ENCODE data around the gene CBLB. TPM values are rescaled to one million over a fixed set of nuclear protein-coding genes. Genes with fewer than 3 reads are reported as not detected.

Gene CBLB
- total and polyA plus RNA-seq, 2 of the 4 experiments (the other 2 are of a cell fraction) = 10.1 to 20.1 TPM

GRCh38 chr3:105767216-105767615, 101.6 kb downstream of the CBLB start:
- dilution Hi-C loops (cut with HindIII; ENCODE audit: low sequenced_read_pairs, unreplicated experiment) (no loop called here), intact Hi-C loops (cut with micrococcal nuclease) (no loop called here), in situ Hi-C loops (cut with MboI; ENCODE audit: low sequenced_read_pairs) (no loop called here)
- DNase-seq (no peak), ATAC-seq (ENCODE audit: low read depth) (no peak)
- Histone ChIP-seq H3K4me2 (ENCODE audit: low read depth, low read length) (no peak overlapping the region), H3K56ac (ENCODE audit: extremely low read depth, insufficient read depth, low read length) (no peak overlapping the region), H3K14ac (replicated peaks; ENCODE audit: low read depth, low read length) (no peak overlapping the region), H3K27ac (ENCODE audit: insufficient read depth, low read length) (no peak overlapping the region), H3K36me3 (ENCODE audit: control insufficient read depth, insufficient read depth, low read length) (peaks cover 3% of the 10 kb centered on the region), H2BK120ac (ENCODE audit: low read depth, low read length) (no peak overlapping the region), H4K20me1 (ENCODE audit: insufficient read depth, low read length) (no peaks in the 10 kb centered on the region), H4K5ac (ENCODE audit: low read depth, low read length) (no peak overlapping the region), H3K23ac (ENCODE audit: low read depth, low read length) (no peak overlapping the region), H2BK20ac (ENCODE audit: low read depth, low read length) (no peak overlapping the region), H2AK5ac (ENCODE audit: low read depth, low read length) (no peak overlapping the region), H2AFZ (replicated peaks; ENCODE audit: low read length, poor library complexity) (no peak overlapping the region), H2BK15ac (ENCODE audit: low read depth, low read length) (no peak overlapping the region), H3K9me1 (ENCODE audit: insufficient read depth, low read length) (no peaks in the 10 kb centered on the region), H2BK5ac (ENCODE audit: low read depth, low read length, poor library complexity, severe bottlenecking) (no peak overlapping the region), H3K4me1 (ENCODE audit: control insufficient read depth, insufficient read depth, low read length) (no peaks in the 10 kb centered on the region), H4K8ac (ENCODE audit: low read depth in 2 of 2, low read length in 2 of 2) (no peak overlapping the region), H3K4ac (ENCODE audit: low read depth, low read length) (no peak overlapping the region), H4K91ac (ENCODE audit: insufficient read depth, low read depth, low read length) (no peak overlapping the region), H3K9ac (ENCODE audit: low read depth, low read length) (no peak overlapping the region), H3K79me1 (ENCODE audit: low read depth in 1 of 2, low read length in 2 of 2) (peaks cover 0 to 9% of the 10 kb centered on the region in 2 experiments; a peak in 2 of 4 replicates), H3K27me3 (ENCODE audit: control insufficient read depth, insufficient read depth, low read length) (no peaks in the 10 kb centered on the region), H2AK9ac (replicated peaks; ENCODE audit: low read depth, low read length, poor library complexity) (no peak overlapping the region), H3K4me3 (ENCODE audit: insufficient read depth, low read depth, low read length) (no peak overlapping the region), H3K9me3 (ENCODE audit: control insufficient read depth, insufficient read depth, low read length) (peaks cover 6% of the 10 kb centered on the region), H3K18ac (ENCODE audit: low read depth, low read length) (no peak overlapping the region)
- BruUV-seq (replicated peaks) = no TSS peak
- no peak for TF ChIP-seq SMC3 (IDR thresholded peaks at IDR 0.05; ENCODE audit: low read depth, low read length)
- TF ChIP-seq BHLHE40 (IDR thresholded peaks at IDR 0.05; ENCODE audit: low read depth, low read length) = no peak
- TF ChIP-seq, protein P1, sequence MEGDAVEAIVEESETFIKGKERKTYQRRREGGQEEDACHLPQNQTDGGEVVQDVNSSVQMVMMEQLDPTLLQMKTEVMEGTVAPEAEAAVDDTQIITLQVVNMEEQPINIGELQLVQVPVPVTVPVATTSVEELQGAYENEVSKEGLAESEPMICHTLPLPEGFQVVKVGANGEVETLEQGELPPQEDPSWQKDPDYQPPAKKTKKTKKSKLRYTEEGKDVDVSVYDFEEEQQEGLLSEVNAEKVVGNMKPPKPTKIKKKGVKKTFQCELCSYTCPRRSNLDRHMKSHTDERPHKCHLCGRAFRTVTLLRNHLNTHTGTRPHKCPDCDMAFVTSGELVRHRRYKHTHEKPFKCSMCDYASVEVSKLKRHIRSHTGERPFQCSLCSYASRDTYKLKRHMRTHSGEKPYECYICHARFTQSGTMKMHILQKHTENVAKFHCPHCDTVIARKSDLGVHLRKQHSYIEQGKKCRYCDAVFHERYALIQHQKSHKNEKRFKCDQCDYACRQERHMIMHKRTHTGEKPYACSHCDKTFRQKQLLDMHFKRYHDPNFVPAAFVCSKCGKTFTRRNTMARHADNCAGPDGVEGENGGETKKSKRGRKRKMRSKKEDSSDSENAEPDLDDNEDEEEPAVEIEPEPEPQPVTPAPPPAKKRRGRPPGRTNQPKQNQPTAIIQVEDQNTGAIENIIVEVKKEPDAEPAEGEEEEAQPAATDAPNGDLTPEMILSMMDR (conservative IDR thresholded peaks at IDR 0.05; ENCODE audit: low read depth, low read length) = no peak
- no peak for TF ChIP-seq ELK1 (IDR thresholded peaks at IDR 0.05; ENCODE audit: borderline replicate concordance, low read depth, low read length)
- TF ChIP-seq, protein P2, sequence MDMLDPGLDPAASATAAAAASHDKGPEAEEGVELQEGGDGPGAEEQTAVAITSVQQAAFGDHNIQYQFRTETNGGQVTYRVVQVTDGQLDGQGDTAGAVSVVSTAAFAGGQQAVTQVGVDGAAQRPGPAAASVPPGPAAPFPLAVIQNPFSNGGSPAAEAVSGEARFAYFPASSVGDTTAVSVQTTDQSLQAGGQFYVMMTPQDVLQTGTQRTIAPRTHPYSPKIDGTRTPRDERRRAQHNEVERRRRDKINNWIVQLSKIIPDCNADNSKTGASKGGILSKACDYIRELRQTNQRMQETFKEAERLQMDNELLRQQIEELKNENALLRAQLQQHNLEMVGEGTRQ (IDR thresholded peaks at IDR 0.05; ENCODE audit: low read depth, low read length) = no peak
- TF ChIP-seq MAZ (IDR thresholded peaks at IDR 0.05; ENCODE audit: borderline replicate concordance, low read depth, low read length) = no peak
- no peak for TF ChIP-seq MXI1 (IDR thresholded peaks at IDR 0.05; ENCODE audit: borderline replicate concordance, low read depth, low read length)
- no peak for TF ChIP-seq MAFK (IDR thresholded peaks at IDR 0.05; ENCODE audit: low read depth, low read length)
- no CpG with 5 or more reads among the region's 3 CpGs for WGBS, 2 experiments (ENCODE audit: extremely low coverage in 2 of 2, insufficient read length in 1 of 2)
- ChIA-PET CTCF (no interaction called here), POLR2A (ENCODE audit: unreplicated experiment) (no interaction called here)
